Lower leg skin (tissue), 4 donors: ENCODE measurements around the gene MGMT. TPM values are rescaled to one million over a fixed set of nuclear protein-coding genes. Genes with fewer than 3 reads are reported as not detected.

ENCODE experiments used
- DNase-seq, 2 donors: peaks; one replicate each; pipeline ENCODE4 v3.0.0-alpha.2; 2019; ENCODE audit warnings: low spot score in 2 of 2
- H3K4me3 ChIP-seq: fragments of 200-600 bp; sonication (generic); 2 replicates; pipeline ENCODE4 v1.5.1; 2017; ENCODE audit warnings: mild to moderate bottlenecking, low read depth; ENCODE audit not compliant: poor library complexity, severe bottlenecking
- CTCF ChIP-seq, 3 donors: fragments of 450-650 bp; IDR thresholded peaks; one replicate each; pipeline ENCODE4 v1.5.1; 2016; ENCODE audit warnings: antibody characterized with exemption in 3 of 3, mild to moderate bottlenecking in 3 of 3, moderate library complexity in 2 of 3
- POLR2A ChIP-seq, 2 donors: fragments of 450-650 bp; IDR thresholded peaks; one replicate each; pipeline ENCODE4 v1.6.1; 2016 to 2017; ENCODE audit warnings: antibody characterized with exemption in 2 of 2, mild to moderate bottlenecking in 1 of 2, moderate library complexity in 1 of 2
- WGBS, 2 donors: methylation state at CpG; one replicate each; pipeline ENCODE4 v1.1.5; 2018; 5-methylcytosine and 5-hydroxymethylcytosine counted together
- intact Hi-C: fragments of 100-400 bp; cut with DNase I; formaldehyde crosslinking; loops from one replicate; pipeline ENCODE4 v1.15.0; 2023; ENCODE audit warnings: low total_unique reads
- total RNA-seq, 4 donors: library from RNA; depleted of rRNA; stranded (reverse); fragments of >200 nt; gene quantifications; one replicate each; pipeline ENCODE4 v1.1.0, GENCODE V29; 2016

MGMT gene
- total RNA-seq, 4 donors from 2014 or later: 13.1 to 38.7 (median 29.2) TPM

- TF ChIP-seq CTCF (IDR thresholded peaks at IDR 0.05): no peak
- TF ChIP-seq POLR2A (IDR thresholded peaks at IDR 0.05): no peak
- WGBS, 2 donors: 81 to 94% methylated on average over 11 of the region's 11 CpGs
- no peak overlapping the region for H3K4me3 ChIP-seq
- intact Hi-C loops: no loop called here
- DNase-seq: peak in 1 of 2 donors; percentile 3
Measured at GRCh38 chr10:129754211-129755050, 287.4 kb downstream of the MGMT start.

- H3K4me3 ChIP-seq: no peak overlapping the region
- no peak for DNase-seq
- 83 to 89% methylated on average over 2 of the region's 2 CpGs for WGBS, 2 donors
- TF ChIP-seq CTCF (IDR thresholded peaks at IDR 0.05) (no peak), POLR2A (IDR thresholded peaks at IDR 0.05) (no peak)
- intact Hi-C loops: no loop called here
Measured at GRCh38 chr10:129755158-129755591, 288.1 kb downstream of the MGMT start.

DNA sequence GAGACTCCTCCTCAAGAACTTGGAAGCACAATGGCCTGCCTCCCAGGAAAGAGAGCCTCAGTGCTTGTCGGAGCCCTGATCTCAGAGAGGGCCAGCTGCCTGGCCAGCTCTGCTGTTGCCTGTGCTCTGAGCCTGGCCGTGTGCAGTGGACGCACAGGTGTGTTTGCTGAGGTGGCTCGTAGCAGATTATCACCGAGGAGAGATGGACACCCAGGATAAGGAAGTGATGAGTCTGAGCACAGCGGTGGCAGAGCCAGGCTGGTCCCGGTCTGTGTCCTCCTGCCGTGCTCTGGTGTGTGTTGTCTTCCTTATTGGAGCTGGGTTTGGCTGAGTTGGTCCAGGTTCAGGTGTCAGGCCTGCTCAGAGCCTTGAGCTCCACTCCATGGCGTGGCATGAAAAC is 288.6 kb downstream of the MGMT start:
- intact Hi-C loops: no loop called here
- DNase-seq: peak; percentile 8 to 61
- no peak overlapping the region for H3K4me3 ChIP-seq
- TF ChIP-seq CTCF (IDR thresholded peaks at IDR 0.05) (no peak), POLR2A (IDR thresholded peaks at IDR 0.05) (no peak)
- WGBS, 2 donors: 97 to 98% methylated on average over 9 of the region's 9 CpGs

- H3K4me3 ChIP-seq: no peak overlapping the region
- intact Hi-C loops: no loop called here
- 28 to 31% methylated on average over 21 of the region's 21 CpGs for WGBS, 2 donors
- peak; percentile 13 to 74 for DNase-seq
- TF ChIP-seq POLR2A (IDR thresholded peaks at IDR 0.05): no peak
- no peak for TF ChIP-seq CTCF (IDR thresholded peaks at IDR 0.05)
Measured at GRCh38 chr10:129756912-129757901, 290.2 kb downstream of the MGMT start.

- no peak for TF ChIP-seq CTCF (IDR thresholded peaks at IDR 0.05)
- no peak for TF ChIP-seq POLR2A (IDR thresholded peaks at IDR 0.05)
- 93% methylated on average over 22 of the region's 22 CpGs for WGBS, 2 donors
- no peak overlapping the region for H3K4me3 ChIP-seq
- intact Hi-C loops: no loop called here
- DNase-seq: peak; percentile 10 to 68
Measured at GRCh38 chr10:129758207-129759021, 291.4 kb downstream of the MGMT start.
